Measurements from ENCODE around the gene MAD2L1. TPM values are rescaled to one million over a fixed set of nuclear protein-coding genes. Genes with fewer than 3 reads are reported as not detected.

MAD2L1 gene
- polyA plus RNA-seq, 6 donors from 2014 or later: 2.9 to 7.9 (median 6.1) TPM

GRCh38 chr4:120052856-120053255, 13.8 kb downstream of the MAD2L1 start:
- Mint-ChIP-seq H3K4me3 (no peak overlapping the region), H3K27ac (peak overlapping the region in 1 of 6 donors; percentile 6), H3K4me1 (peaks cover 5 to 12% (median 7%) of the 10 kb centered on the region in 3 donors), H3K27me3 (no peaks in the 10 kb centered on the region), H3K9me3 (no peaks in the 10 kb centered on the region), H3K36me3 (no peaks in the 10 kb centered on the region)
- ATAC-seq (ENCODE audit: low read depth in 2 of 2): no peak
- DNase-seq: no peak

- Mint-ChIP-seq H3K27ac (no peak overlapping the region), H3K4me3 (no peak overlapping the region), H3K36me3 (no peaks in the 10 kb centered on the region), H3K9me3 (no peaks in the 10 kb centered on the region), H3K4me1 (peaks cover 5 to 12% (median 7%) of the 10 kb centered on the region in 3 donors), H3K27me3 (no peaks in the 10 kb centered on the region)
- DNase-seq (no peak), ATAC-seq (ENCODE audit: low read depth in 2 of 2) (no peak)
Observed at GRCh38 chr4:120051253-120051652, 15.4 kb downstream of the MAD2L1 start.

DNA sequence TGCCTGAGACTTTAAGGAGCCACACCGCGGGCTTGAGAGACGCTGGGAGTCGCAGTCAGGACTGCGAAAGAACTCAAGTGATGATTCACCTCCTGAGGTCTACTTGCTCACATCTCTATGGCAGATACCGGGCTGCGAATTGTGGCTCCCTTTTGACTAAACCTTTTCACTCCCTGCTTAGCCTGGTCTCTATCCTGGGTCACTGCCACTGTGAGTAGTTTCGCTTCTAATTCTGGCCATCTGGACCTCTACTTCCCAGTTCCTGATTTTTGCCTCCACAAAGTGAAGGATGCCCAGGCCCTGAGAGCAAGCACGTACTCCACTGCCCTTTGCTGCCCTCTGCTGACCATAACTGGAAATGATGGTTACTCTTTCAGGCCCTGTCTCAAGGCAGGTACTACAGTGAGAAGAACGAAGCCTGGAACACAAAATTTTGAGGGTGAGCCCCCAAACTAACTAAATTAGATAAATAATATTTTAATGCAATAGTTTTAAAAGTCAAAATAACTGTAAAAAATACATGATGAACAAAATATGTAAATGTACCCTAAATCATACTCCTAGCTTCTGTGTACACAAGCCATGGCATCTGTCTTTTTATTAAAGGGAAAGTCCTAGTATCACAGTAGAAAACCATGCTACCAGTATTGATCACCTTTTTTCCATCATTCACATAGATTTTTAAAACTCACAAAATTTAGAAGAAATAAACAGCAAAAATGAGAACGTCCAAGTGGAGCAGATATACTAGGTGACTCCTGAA, 16.7 kb downstream of the MAD2L1 start:
- ATAC-seq (ENCODE audit: low read depth in 2 of 2): peak; percentile 83 to 91
- DNase-seq: peak; percentile 64
- H3K27ac Mint-ChIP-seq: peak overlapping the region in 1 of 6 donors; percentile 8

DNA sequence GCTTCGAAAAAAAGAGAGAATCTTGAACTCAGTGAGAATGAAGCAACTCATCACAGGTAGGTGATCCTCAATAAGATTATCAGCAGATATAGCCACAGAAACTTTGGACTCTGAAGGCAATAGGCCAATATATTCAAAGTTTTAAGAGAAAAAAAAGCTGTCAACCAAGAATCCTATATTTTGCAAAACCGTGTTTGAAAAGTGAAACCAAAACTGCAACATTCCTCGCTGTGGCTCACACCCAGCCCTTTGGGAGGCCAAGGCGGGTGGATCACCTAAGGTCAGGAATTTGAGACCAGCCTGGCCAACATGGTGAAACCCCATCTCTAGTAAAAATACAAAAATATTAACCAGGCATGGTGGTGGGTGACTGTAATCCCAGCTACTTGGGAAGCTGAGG, 22.8 kb downstream of the MAD2L1 start:
- Mint-ChIP-seq H3K4me3 (no peak overlapping the region), H3K36me3 (peaks cover 3 to 9% of the 10 kb centered on the region in 2 donors), H3K4me1 (no peaks in the 10 kb centered on the region), H3K27me3 (peaks cover 0 to 5% (median 0%) of the 10 kb centered on the region in 3 donors), H3K27ac (no peak overlapping the region), H3K9me3 (peaks cover 3 to 12% (median 7%) of the 10 kb centered on the region in 7 donors)
- ATAC-seq (ENCODE audit: low read depth in 2 of 2) (no peak), DNase-seq (no peak)

More for the DNA sequence above, 16.7 kb downstream of the MAD2L1 start:
- Mint-ChIP-seq H3K4me1 (peaks cover 5 to 12% (median 7%) of the 10 kb centered on the region in 3 donors), H3K4me3 (peak overlapping the region in 1 of 8 donors; percentile 47), H3K9me3 (no peaks in the 10 kb centered on the region), H3K36me3 (no peaks in the 10 kb centered on the region), H3K27me3 (no peaks in the 10 kb centered on the region)

DNA sequence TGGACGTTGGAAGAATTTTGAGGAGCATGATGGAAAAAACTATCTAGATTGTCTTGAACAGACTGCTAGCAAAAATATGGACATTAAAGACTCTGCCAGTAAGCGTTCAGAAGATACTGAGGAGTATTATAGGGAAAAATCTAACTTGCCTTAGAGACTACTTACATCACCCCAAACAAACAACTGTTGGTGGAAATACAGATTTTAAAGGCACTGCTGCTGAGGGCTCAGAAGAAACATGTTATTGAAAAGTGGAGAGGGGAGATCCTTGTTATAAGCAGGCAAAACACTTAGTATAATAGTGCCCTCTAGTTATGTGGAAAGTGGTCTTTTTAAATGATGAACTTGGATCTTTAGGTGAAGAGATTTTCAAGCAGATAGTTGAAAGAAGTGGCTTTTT, 29.2 kb downstream of the MAD2L1 start:
- no peak overlapping the region for H3K4me3 Mint-ChIP-seq
- DNase-seq (no peak), ATAC-seq (ENCODE audit: low read depth in 2 of 2) (no peak)
- peaks cover 20 to 32% (median 28%) of the 10 kb centered on the region in 3 donors for H3K27me3 Mint-ChIP-seq
- no peaks in the 10 kb centered on the region for H3K9me3 Mint-ChIP-seq
- no peaks in the 10 kb centered on the region for H3K4me1 Mint-ChIP-seq
- no peak overlapping the region for H3K27ac Mint-ChIP-seq
- peaks cover 0 to 3% of the 10 kb centered on the region in 2 donors for H3K36me3 Mint-ChIP-seq

- DNase-seq: no peak
- H3K4me1 Mint-ChIP-seq: no peaks in the 10 kb centered on the region
- no peak overlapping the region for H3K4me3 Mint-ChIP-seq
- ATAC-seq (ENCODE audit: low read depth in 2 of 2): no peak
- peaks cover 22 to 31% (median 27%) of the 10 kb centered on the region in 3 donors for H3K27me3 Mint-ChIP-seq
- H3K9me3 Mint-ChIP-seq: no peaks in the 10 kb centered on the region
- H3K27ac Mint-ChIP-seq: no peak overlapping the region
- no peaks in the 10 kb centered on the region for H3K36me3 Mint-ChIP-seq
Observed at GRCh38 chr4:120034913-120035312, 31.7 kb downstream of the MAD2L1 start.

GRCh38 chr4:120026853-120027252, 39.8 kb downstream of the MAD2L1 start:
- Mint-ChIP-seq H3K27ac (no peak overlapping the region), H3K4me1 (no peaks in the 10 kb centered on the region), H3K9me3 (no peaks in the 10 kb centered on the region), H3K27me3 (peaks cover 10 to 21% (median 17%) of the 10 kb centered on the region in 3 donors), H3K36me3 (no peaks in the 10 kb centered on the region), H3K4me3 (no peak overlapping the region)
- DNase-seq (no peak), ATAC-seq (ENCODE audit: low read depth in 2 of 2) (no peak)

DNA sequence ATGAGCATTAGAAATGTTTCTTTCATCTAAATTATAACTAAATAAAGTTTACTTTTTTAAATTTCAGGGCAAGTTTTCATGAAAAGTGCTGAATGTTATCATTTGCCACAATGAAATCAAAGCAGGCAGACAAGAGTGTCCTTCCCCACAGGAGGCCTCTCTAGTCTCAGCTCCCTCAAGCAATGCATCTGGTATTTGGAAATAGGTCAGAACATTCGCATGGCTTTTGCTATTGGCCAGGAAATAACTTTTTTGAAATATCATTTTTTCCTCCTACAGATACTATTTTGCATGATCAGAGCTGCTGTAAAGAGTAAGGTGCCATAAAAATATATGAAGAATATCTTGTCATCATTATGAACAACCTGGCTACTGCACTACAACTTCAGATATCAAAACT, 41.1 kb downstream of the MAD2L1 start:
- Mint-ChIP-seq H3K4me3 (no peak overlapping the region), H3K9me3 (peaks cover 0 to 2% (median 0%) of the 10 kb centered on the region in 7 donors), H3K27ac (no peak overlapping the region), H3K4me1 (no peaks in the 10 kb centered on the region), H3K27me3 (peaks cover 16 to 22% (median 21%) of the 10 kb centered on the region in 3 donors), H3K36me3 (no peaks in the 10 kb centered on the region)
- no peak for ATAC-seq (ENCODE audit: low read depth in 2 of 2)
- no peak for DNase-seq

GRCh38 chr4:120018786-120019185, 47.9 kb downstream of the MAD2L1 start:
- no peak overlapping the region for H3K4me3 Mint-ChIP-seq
- peaks cover 1 to 18% (median 9%) of the 10 kb centered on the region in 7 donors for H3K9me3 Mint-ChIP-seq
- H3K4me1 Mint-ChIP-seq: no peaks in the 10 kb centered on the region
- H3K27me3 Mint-ChIP-seq: peaks cover 13 to 21% (median 15%) of the 10 kb centered on the region in 3 donors
- H3K27ac Mint-ChIP-seq: no peak overlapping the region
- DNase-seq: no peak
- H3K36me3 Mint-ChIP-seq: no peaks in the 10 kb centered on the region
- ATAC-seq (ENCODE audit: low read depth in 2 of 2): no peak

GRCh38 chr4:120017939-120018692, 48.5 kb downstream of the MAD2L1 start:
- ATAC-seq (ENCODE audit: low read depth in 2 of 2) (no peak), DNase-seq (no peak)
- peaks cover 1 to 18% (median 10%) of the 10 kb centered on the region in 7 donors for H3K9me3 Mint-ChIP-seq
- no peaks in the 10 kb centered on the region for H3K36me3 Mint-ChIP-seq
- no peak overlapping the region for H3K27ac Mint-ChIP-seq
- H3K4me1 Mint-ChIP-seq: no peaks in the 10 kb centered on the region
- no peak overlapping the region for H3K4me3 Mint-ChIP-seq
- H3K27me3 Mint-ChIP-seq: peaks cover 13 to 21% (median 14%) of the 10 kb centered on the region in 3 donors

DNA sequence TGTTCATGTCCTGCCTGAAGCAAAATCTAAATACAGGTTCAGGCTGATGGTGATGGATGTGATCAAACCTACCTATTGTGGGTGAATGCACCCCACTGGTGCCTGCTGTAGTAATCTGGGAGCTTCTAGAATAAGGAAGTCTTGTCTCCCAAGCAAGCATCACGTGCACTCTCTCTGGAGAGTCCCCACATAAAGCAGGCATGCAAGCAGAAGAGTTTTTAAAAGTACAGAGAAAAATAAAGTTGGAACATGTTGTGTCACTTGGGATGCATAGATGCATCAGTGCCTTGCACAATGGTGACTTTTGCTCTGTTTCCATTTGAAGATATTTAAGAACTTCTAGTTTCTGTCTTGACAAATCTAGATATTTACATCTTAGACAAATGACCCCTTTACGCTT, 54.9 kb downstream of the MAD2L1 start:
- Mint-ChIP-seq H3K27me3 (peaks cover 7 to 15% (median 15%) of the 10 kb centered on the region in 3 donors), H3K4me3 (no peak overlapping the region), H3K4me1 (no peaks in the 10 kb centered on the region), H3K27ac (no peak overlapping the region), H3K36me3 (no peaks in the 10 kb centered on the region), H3K9me3 (peaks cover 1 to 18% (median 9%) of the 10 kb centered on the region in 7 donors)
- DNase-seq (no peak), ATAC-seq (ENCODE audit: low read depth in 2 of 2) (no peak)

- H3K27me3 Mint-ChIP-seq: peaks cover 4 to 11% (median 5%) of the 10 kb centered on the region in 3 donors
- H3K4me1 Mint-ChIP-seq: no peaks in the 10 kb centered on the region
- H3K9me3 Mint-ChIP-seq: peaks cover 1 to 14% (median 7%) of the 10 kb centered on the region in 7 donors
- H3K36me3 Mint-ChIP-seq: no peaks in the 10 kb centered on the region
- ATAC-seq (ENCODE audit: low read depth in 2 of 2) (no peak), DNase-seq (no peak)
- H3K4me3 Mint-ChIP-seq: no peak overlapping the region
- H3K27ac Mint-ChIP-seq: no peak overlapping the region
Observed at GRCh38 chr4:120010646-120011045, 56.0 kb downstream of the MAD2L1 start.

GRCh38 chr4:120009731-120010130, 56.9 kb downstream of the MAD2L1 start:
- Mint-ChIP-seq H3K27ac (no peak overlapping the region), H3K27me3 (peaks cover 0 to 9% (median 0%) of the 10 kb centered on the region in 3 donors), H3K4me3 (no peak overlapping the region), H3K4me1 (no peaks in the 10 kb centered on the region), H3K9me3 (peaks cover 0 to 12% (median 4%) of the 10 kb centered on the region in 7 donors), H3K36me3 (no peaks in the 10 kb centered on the region)
- ATAC-seq (ENCODE audit: low read depth in 2 of 2) (no peak), DNase-seq (no peak)

- H3K27me3 Mint-ChIP-seq: peaks cover 0 to 9% (median 0%) of the 10 kb centered on the region in 3 donors
- H3K4me1 Mint-ChIP-seq: no peaks in the 10 kb centered on the region
- no peaks in the 10 kb centered on the region for H3K36me3 Mint-ChIP-seq
- no peak for DNase-seq
- no peak overlapping the region for H3K27ac Mint-ChIP-seq
- peaks cover 0 to 5% (median 0%) of the 10 kb centered on the region in 7 donors for H3K9me3 Mint-ChIP-seq
- H3K4me3 Mint-ChIP-seq: no peak overlapping the region
- no peak for ATAC-seq (ENCODE audit: low read depth in 2 of 2)
Observed at GRCh38 chr4:120008957-120009356, 57.7 kb downstream of the MAD2L1 start.
